ENCODE results near the gene WDR74. TPM values are rescaled to one million over a fixed set of nuclear protein-coding genes. Genes with fewer than 3 reads are reported as not detected.

WDR74 gene
- total and polyA plus RNA-seq, 9 of the 15 experiments (the other 6 are each of a cell fraction or from before 2014, with no cell fraction given), result 32.7 to 210 (median 114) TPM

DNA sequence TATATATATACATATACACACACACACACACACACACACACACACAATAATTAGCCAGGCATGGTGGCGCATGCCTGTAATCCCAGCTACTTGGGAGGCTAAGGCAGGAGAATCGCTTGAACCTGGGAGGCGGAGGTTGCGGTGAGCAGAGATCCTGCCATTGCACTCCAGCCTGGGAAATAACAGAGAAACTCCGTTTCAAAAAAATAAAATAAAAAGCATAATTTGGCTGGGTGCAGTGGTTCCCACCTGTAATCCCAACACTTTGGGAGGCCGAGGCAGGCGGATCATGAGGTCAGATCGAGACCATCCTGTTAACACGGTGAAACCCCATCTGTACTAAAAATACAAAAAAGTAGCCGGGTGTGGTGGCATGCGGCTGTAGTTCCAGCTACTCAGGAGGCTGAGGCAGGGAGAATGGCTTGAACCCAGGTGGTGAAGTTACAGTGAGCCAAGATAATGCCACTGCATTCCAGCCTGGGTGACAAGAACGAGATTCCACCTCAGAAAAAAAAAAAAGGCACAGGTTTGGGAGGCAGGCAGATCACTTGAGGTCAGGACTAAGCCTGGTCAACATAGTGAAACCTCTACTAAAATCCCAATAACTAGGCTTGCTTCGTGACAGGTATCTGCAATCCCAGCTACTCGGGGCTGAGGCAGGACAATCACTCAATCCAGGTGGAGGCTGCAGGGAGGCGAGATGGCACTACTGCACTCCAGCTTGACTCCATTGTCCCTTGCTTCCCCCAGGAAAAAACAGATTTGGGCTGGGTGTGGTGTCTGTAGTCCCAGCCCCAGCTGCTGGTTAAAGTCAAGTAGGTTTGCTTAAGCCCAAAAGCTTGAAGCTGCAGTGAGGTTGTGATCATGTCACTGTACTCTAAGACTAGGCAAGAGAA, 11.8 kb upstream of the WDR74 start (continued):
- TF ChIP-seq, protein P1, sequence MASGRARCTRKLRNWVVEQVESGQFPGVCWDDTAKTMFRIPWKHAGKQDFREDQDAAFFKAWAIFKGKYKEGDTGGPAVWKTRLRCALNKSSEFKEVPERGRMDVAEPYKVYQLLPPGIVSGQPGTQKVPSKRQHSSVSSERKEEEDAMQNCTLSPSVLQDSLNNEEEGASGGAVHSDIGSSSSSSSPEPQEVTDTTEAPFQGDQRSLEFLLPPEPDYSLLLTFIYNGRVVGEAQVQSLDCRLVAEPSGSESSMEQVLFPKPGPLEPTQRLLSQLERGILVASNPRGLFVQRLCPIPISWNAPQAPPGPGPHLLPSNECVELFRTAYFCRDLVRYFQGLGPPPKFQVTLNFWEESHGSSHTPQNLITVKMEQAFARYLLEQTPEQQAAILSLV (tag; IDR thresholded peaks at IDR 0.05), result no peak
- TF ChIP-seq HDAC2 (IDR thresholded peaks at IDR 0.05) (no peak), ESRRA (IDR thresholded peaks at IDR 0.05; ENCODE audit: borderline replicate concordance, low read depth) (no peak), LARP7 (IDR thresholded peaks at IDR 0.05) (no peak), ZNF23 (CRISPR knock-in tag; IDR thresholded peaks at IDR 0.05) (no peak), ERF (CRISPR knock-in tag; IDR thresholded peaks at IDR 0.05) (peak; percentile 71), RHOXF2B (CRISPR knock-in tag; conservative IDR thresholded peaks at IDR 0.05) (0 out of 2 replicates have a peak, but pooled peaks have one; percentile 15), HIVEP1 (CRISPR knock-in tag; IDR thresholded peaks at IDR 0.05) (no peak), ILF3 (IDR thresholded peaks at IDR 0.05; ENCODE audit: borderline replicate concordance) (peak; percentile 62), GATAD2A (IDR thresholded peaks at IDR 0.05) (no peak), NR2C2 (CRISPR knock-in tag; IDR thresholded peaks at IDR 0.05) (no peak), NR2C2 (tag; IDR thresholded peaks at IDR 0.05) (no peak), MAFK (IDR thresholded peaks at IDR 0.05; ENCODE audit: low read length) (no peak)
- TF ChIP-seq, protein P2, sequence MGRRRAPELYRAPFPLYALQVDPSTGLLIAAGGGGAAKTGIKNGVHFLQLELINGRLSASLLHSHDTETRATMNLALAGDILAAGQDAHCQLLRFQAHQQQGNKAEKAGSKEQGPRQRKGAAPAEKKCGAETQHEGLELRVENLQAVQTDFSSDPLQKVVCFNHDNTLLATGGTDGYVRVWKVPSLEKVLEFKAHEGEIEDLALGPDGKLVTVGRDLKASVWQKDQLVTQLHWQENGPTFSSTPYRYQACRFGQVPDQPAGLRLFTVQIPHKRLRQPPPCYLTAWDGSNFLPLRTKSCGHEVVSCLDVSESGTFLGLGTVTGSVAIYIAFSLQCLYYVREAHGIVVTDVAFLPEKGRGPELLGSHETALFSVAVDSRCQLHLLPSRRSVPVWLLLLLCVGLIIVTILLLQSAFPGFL (CRISPR knock-in tag; IDR thresholded peaks at IDR 0.05), result no peak
- TF ChIP-seq, protein P3, sequence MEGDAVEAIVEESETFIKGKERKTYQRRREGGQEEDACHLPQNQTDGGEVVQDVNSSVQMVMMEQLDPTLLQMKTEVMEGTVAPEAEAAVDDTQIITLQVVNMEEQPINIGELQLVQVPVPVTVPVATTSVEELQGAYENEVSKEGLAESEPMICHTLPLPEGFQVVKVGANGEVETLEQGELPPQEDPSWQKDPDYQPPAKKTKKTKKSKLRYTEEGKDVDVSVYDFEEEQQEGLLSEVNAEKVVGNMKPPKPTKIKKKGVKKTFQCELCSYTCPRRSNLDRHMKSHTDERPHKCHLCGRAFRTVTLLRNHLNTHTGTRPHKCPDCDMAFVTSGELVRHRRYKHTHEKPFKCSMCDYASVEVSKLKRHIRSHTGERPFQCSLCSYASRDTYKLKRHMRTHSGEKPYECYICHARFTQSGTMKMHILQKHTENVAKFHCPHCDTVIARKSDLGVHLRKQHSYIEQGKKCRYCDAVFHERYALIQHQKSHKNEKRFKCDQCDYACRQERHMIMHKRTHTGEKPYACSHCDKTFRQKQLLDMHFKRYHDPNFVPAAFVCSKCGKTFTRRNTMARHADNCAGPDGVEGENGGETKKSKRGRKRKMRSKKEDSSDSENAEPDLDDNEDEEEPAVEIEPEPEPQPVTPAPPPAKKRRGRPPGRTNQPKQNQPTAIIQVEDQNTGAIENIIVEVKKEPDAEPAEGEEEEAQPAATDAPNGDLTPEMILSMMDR (IDR thresholded peaks at IDR 0.05 in 2 of 3, conservative IDR thresholded peaks at IDR 0.05 in 1 of 3; ENCODE audit: insufficient read depth in 2 of 3, low read depth in 1 of 3, low read length in 3 of 3), result no peak
- TF ChIP-seq, protein P4, sequence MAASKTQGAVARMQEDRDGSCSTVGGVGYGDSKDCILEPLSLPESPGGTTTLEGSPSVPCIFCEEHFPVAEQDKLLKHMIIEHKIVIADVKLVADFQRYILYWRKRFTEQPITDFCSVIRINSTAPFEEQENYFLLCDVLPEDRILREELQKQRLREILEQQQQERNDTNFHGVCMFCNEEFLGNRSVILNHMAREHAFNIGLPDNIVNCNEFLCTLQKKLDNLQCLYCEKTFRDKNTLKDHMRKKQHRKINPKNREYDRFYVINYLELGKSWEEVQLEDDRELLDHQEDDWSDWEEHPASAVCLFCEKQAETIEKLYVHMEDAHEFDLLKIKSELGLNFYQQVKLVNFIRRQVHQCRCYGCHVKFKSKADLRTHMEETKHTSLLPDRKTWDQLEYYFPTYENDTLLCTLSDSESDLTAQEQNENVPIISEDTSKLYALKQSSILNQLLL (CRISPR knock-in tag; IDR thresholded peaks at IDR 0.05; ENCODE audit: borderline replicate concordance), result no peak
- TF ChIP-seq, protein P5, sequence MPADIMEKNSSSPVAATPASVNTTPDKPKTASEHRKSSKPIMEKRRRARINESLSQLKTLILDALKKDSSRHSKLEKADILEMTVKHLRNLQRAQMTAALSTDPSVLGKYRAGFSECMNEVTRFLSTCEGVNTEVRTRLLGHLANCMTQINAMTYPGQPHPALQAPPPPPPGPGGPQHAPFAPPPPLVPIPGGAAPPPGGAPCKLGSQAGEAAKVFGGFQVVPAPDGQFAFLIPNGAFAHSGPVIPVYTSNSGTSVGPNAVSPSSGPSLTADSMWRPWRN (IDR thresholded peaks at IDR 0.05; ENCODE audit: low read depth), result no peak
- TF ChIP-seq, protein P6, sequence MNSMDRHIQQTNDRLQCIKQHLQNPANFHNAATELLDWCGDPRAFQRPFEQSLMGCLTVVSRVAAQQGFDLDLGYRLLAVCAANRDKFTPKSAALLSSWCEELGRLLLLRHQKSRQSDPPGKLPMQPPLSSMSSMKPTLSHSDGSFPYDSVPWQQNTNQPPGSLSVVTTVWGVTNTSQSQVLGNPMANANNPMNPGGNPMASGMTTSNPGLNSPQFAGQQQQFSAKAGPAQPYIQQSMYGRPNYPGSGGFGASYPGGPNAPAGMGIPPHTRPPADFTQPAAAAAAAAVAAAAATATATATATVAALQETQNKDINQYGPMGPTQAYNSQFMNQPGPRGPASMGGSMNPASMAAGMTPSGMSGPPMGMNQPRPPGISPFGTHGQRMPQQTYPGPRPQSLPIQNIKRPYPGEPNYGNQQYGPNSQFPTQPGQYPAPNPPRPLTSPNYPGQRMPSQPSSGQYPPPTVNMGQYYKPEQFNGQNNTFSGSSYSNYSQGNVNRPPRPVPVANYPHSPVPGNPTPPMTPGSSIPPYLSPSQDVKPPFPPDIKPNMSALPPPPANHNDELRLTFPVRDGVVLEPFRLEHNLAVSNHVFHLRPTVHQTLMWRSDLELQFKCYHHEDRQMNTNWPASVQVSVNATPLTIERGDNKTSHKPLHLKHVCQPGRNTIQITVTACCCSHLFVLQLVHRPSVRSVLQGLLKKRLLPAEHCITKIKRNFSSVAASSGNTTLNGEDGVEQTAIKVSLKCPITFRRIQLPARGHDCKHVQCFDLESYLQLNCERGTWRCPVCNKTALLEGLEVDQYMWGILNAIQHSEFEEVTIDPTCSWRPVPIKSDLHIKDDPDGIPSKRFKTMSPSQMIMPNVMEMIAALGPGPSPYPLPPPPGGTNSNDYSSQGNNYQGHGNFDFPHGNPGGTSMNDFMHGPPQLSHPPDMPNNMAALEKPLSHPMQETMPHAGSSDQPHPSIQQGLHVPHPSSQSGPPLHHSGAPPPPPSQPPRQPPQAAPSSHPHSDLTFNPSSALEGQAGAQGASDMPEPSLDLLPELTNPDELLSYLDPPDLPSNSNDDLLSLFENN (IDR thresholded peaks at IDR 0.05; ENCODE audit: low read depth in 2 of 2, low read length in 2 of 2), result 0 out of 4 replicates have a peak, but pooled peaks of 1 of the 2 experiments have one; percentile 12

Data from K562 (cell line).